IMR-90 (cell line): Measurements from ENCODE around the gene FUT8. TPM values are rescaled to one million over a fixed set of nuclear protein-coding genes. Genes with fewer than 3 reads are reported as not detected.

Experiments used
- ATAC-seq: fragments of 200-7000 bp; cut with Tn5 transposase; 2 replicates; pipeline ENCODE4 v1.9.1; 2020; ENCODE audit warnings: low read depth, mild to moderate bottlenecking, moderate library complexity
- BruUV-seq: library from RNA; stranded (reverse); fragments of 400-500 nt; replicated peaks from 2 replicates; lab custom pipeline; 2021; lab: Mats Ljungman, UMichigan
- CTCF ChIA-PET: fragments of 300-600 bp; formaldehyde crosslinking; extraction: SDS; loops from one replicate; lab custom pipeline; 2021; ENCODE audit warnings: antibody characterized with exemption; lab: Yijun Ruan, JAX
- POLR2A ChIA-PET: fragments of 300-600 bp; sonication (Branson Sonifier 250); formaldehyde crosslinking; loops from one replicate; lab custom pipeline; 2022; ENCODE audit warnings: antibody characterized with exemption; ENCODE audit not compliant: unreplicated experiment; lab: Charles Lee
- DNase-seq: peaks from one replicate; pipeline ENCODE4 v3.0.0; 2013
- H2AFZ ChIP-seq: replicated peaks from 2 replicates; pipeline ENCODE3; 2013; ENCODE audit warnings: low read length, mild to moderate bottlenecking; ENCODE audit not compliant: poor library complexity
- H2AK5ac ChIP-seq: 2 replicates; pipeline ENCODE4 v1.6.1; 2013; ENCODE audit warnings: low read depth, low read length, inconsistent platforms
- H2AK9ac ChIP-seq: replicated peaks from 2 replicates; pipeline ENCODE3; 2013; ENCODE audit warnings: mild to moderate bottlenecking, low read depth, low read length, moderate library complexity; ENCODE audit not compliant: poor library complexity
- H2BK120ac ChIP-seq: 2 replicates; pipeline ENCODE4 v1.6.1; 2013; ENCODE audit warnings: low read depth, low read length, inconsistent platforms
- H2BK15ac ChIP-seq: 3 replicates; pipeline ENCODE4 v1.6.1; 2013; ENCODE audit warnings: low read depth, low read length, inconsistent platforms
- H2BK20ac ChIP-seq: 2 replicates; pipeline ENCODE4 v1.6.1; 2013; ENCODE audit warnings: low read depth, mild to moderate bottlenecking, inconsistent platforms, low read length, moderate library complexity
- H2BK5ac ChIP-seq: 2 replicates; pipeline ENCODE4 v1.6.1; 2013; ENCODE audit warnings: mild to moderate bottlenecking, low read depth, low read length, inconsistent platforms; ENCODE audit not compliant: poor library complexity, severe bottlenecking
- H3K14ac ChIP-seq: replicated peaks from 2 replicates; pipeline ENCODE4 v1.6.1; 2013; ENCODE audit warnings: low read depth, low read length, inconsistent platforms
- H3K18ac ChIP-seq: 2 replicates; pipeline ENCODE4 v1.6.1; 2013; ENCODE audit warnings: low read depth, low read length, control low read depth
- H3K23ac ChIP-seq: 2 replicates; pipeline ENCODE4 v1.6.1; 2013; ENCODE audit warnings: low read depth, low read length, inconsistent platforms
- H3K27ac ChIP-seq: 2 replicates; pipeline ENCODE4 v1.5.1; 2013; ENCODE audit warnings: mild to moderate bottlenecking, control low read depth, low read length; ENCODE audit not compliant: insufficient read depth
- H3K27me3 ChIP-seq: 2 replicates; pipeline ENCODE4 v1.6.1; 2013; ENCODE audit warnings: low read length; ENCODE audit not compliant: control insufficient read depth, insufficient read depth
- H3K36me3 ChIP-seq: 2 replicates; pipeline ENCODE4 v1.6.1; 2013; ENCODE audit warnings: low read length, mixed read lengths; ENCODE audit not compliant: control insufficient read depth, insufficient read depth
- H3K4ac ChIP-seq: 2 replicates; pipeline ENCODE4 v1.6.1; 2013; ENCODE audit warnings: low read depth, low read length, inconsistent platforms
- H3K4me1 ChIP-seq: 2 replicates; pipeline ENCODE4 v1.6.1; 2013; ENCODE audit warnings: low read length, mixed read lengths; ENCODE audit not compliant: control insufficient read depth, insufficient read depth
- H3K4me2 ChIP-seq: 2 replicates; pipeline ENCODE4 v1.6.1; 2013; ENCODE audit warnings: low read depth, mild to moderate bottlenecking, control low read depth, low read length, moderate library complexity
- H3K4me3 ChIP-seq: 2 replicates; pipeline ENCODE4 v1.5.1; 2013; ENCODE audit warnings: low read depth, mild to moderate bottlenecking, control low read depth, low read length, moderate library complexity; ENCODE audit not compliant: insufficient read depth
- H3K56ac ChIP-seq: 2 replicates; pipeline ENCODE4 v1.6.1; 2013; ENCODE audit warnings: low read length, inconsistent platforms; ENCODE audit not compliant: insufficient read depth; ENCODE audit errors: extremely low read depth
- H3K79me1 ChIP-seq, 2 experiments: 2 replicates each; pipeline ENCODE4 v1.6.1; 2013; ENCODE audit warnings: low read length in 2 of 2, inconsistent platforms in 1 of 2, low read depth in 1 of 2
- H3K9ac ChIP-seq: 2 replicates; pipeline ENCODE4 v1.6.1; 2013; ENCODE audit warnings: low read depth, low read length, control low read depth
- H3K9me1 ChIP-seq: 2 replicates; pipeline ENCODE4 v1.6.1; 2013; ENCODE audit warnings: low read length, inconsistent platforms; ENCODE audit not compliant: insufficient read depth
- H3K9me3 ChIP-seq: 2 replicates; pipeline ENCODE4 v1.6.1; 2013; ENCODE audit warnings: low read length; ENCODE audit not compliant: control insufficient read depth, insufficient read depth
- H4K20me1 ChIP-seq: 2 replicates; pipeline ENCODE4 v1.6.1; 2013; ENCODE audit warnings: low read length, inconsistent platforms; ENCODE audit not compliant: insufficient read depth
- H4K5ac ChIP-seq: 2 replicates; pipeline ENCODE4 v1.6.1; 2013; ENCODE audit warnings: mild to moderate bottlenecking, low read depth, low read length, control low read depth
- H4K8ac ChIP-seq, 2 experiments: 2 replicates each; pipeline ENCODE4 v1.6.1; 2013; ENCODE audit warnings: low read depth in 2 of 2, low read length in 2 of 2, control low read depth in 1 of 2, inconsistent platforms in 1 of 2
- H4K91ac ChIP-seq: 2 replicates; pipeline ENCODE4 v1.6.1; 2013; ENCODE audit warnings: low read depth, low read length, inconsistent platforms; ENCODE audit not compliant: insufficient read depth
- CTCF ChIP-seq: conservative IDR thresholded peaks from 2 replicates; pipeline ENCODE4 v1.5.1; 2012; ENCODE audit warnings: mild to moderate bottlenecking, low read depth, low read length, improper control_type of control experiment
- FOS ChIP-seq: fragments of 150-350 bp; IDR thresholded peaks from 2 replicates; pipeline ENCODE4 v1.6.1; 2016; ENCODE audit warnings: low read depth, low read length
- NFE2L2 ChIP-seq: fragments of 150-350 bp; IDR thresholded peaks from 2 replicates; pipeline ENCODE4 v1.6.1; 2016; ENCODE audit warnings: low read depth, mild to moderate bottlenecking, low read length
- dilution Hi-C: fragments of 300-500 bp; cut with HindIII; formaldehyde crosslinking; loops from one replicate; pipeline ENCODE4 v1.14.3; 2018; ENCODE audit warnings: low sequenced_read_pairs; ENCODE audit not compliant: unreplicated experiment
- in situ Hi-C: fragments of 300-500 bp; cut with MboI; formaldehyde crosslinking; loops from 3 replicates; pipeline ENCODE4 v1.14.3; 2019; ENCODE audit warnings: low sequenced_read_pairs, inconsistent platforms, mixed read lengths
- intact Hi-C: fragments of 100-400 bp; cut with micrococcal nuclease; formaldehyde crosslinking; loops from 2 replicates; pipeline ENCODE4 v1.10.0; 2022
- polyA plus RNA-seq, 3 experiments: library from polyadenylated mRNA; depleted of rRNA; stranded (reverse); fragments of >200 nt; gene quantifications; 2 replicates each; pipeline ENCODE4 v1.2.3, GENCODE V29; 2012; ENCODE audit warnings: low replicate concordance in 1 of 3
- total RNA-seq: library from RNA; depleted of rRNA; stranded (reverse); fragments of >200 nt; gene quantifications from 2 replicates; pipeline ENCODE4 v1.2.3, GENCODE V29; 2012

The FUT8 gene
- total and polyA plus RNA-seq, 2 of the 4 experiments (the other 2 are of a cell fraction): 15.6 to 72.9 TPM

- no peak overlapping the region for H4K91ac ChIP-seq
- no peak overlapping the region for H2BK15ac ChIP-seq
- no peaks in the 10 kb centered on the region; the same call in 1 of the 2 replicates for H3K4me1 ChIP-seq
- H3K27me3 ChIP-seq: no peaks in the 10 kb centered on the region
- no peak overlapping the region for H3K14ac ChIP-seq
- no peak overlapping the region for H3K4ac ChIP-seq
- ATAC-seq: peak; percentile 68
- H2BK5ac ChIP-seq: no peak overlapping the region
- H3K18ac ChIP-seq: no peak overlapping the region
- intact Hi-C loops (no loop called here), in situ Hi-C loops (no loop called here), dilution Hi-C loops (no loop called here)
- H2AK9ac ChIP-seq: no peak overlapping the region
- no peak for TF ChIP-seq NFE2L2
- TF ChIP-seq CTCF: no peak
- no peak for TF ChIP-seq FOS
- H2AK5ac ChIP-seq: no peak overlapping the region
- H3K4me3 ChIP-seq: no peak overlapping the region
- H3K79me1 ChIP-seq: peaks cover 5 to 16% of the 10 kb centered on the region in 2 experiments; a peak in 3 of 4 replicates
- no peak overlapping the region for H4K8ac ChIP-seq
- no peaks in the 10 kb centered on the region for H3K9me3 ChIP-seq
- BruUV-seq: no TSS peak
- H4K20me1 ChIP-seq: no peaks in the 10 kb centered on the region
- no peak overlapping the region for H2AFZ ChIP-seq
- peak; percentile 42 for DNase-seq
- no peak overlapping the region for H4K5ac ChIP-seq
- ChIA-PET POLR2A (no interaction called here), CTCF (interaction anchor here (1.9 to 2.1 kb wide), 2 partner anchors 8 to 338 kb away, joined by 5 to 8 read pairs; no protein-coding TSS in a partner anchor)
- H3K36me3 ChIP-seq: no peaks in the 10 kb centered on the region
- no peak overlapping the region for H3K9ac ChIP-seq
- H2BK20ac ChIP-seq: no peak overlapping the region
- H2BK120ac ChIP-seq: no peak overlapping the region
- no peak overlapping the region for H3K4me2 ChIP-seq
- no peaks in the 10 kb centered on the region for H3K9me1 ChIP-seq
- H3K27ac ChIP-seq: no peak overlapping the region
- H3K56ac ChIP-seq: no peak overlapping the region
- H3K23ac ChIP-seq: no peak overlapping the region
Measured at GRCh38 chr14:65486863-65487262, 74.3 kb downstream of the FUT8 start.
